K562 (cell line): ENCODE measurements around the gene METTL25B. TPM values are rescaled to one million over a fixed set of nuclear protein-coding genes. Genes with fewer than 3 reads are reported as not detected.

ENCODE experiments used
- ATAC-seq: fragments of 200-7000 bp; cut with Tn5 transposase; 3 replicates; pipeline ENCODE4 v1.9.1; 2020; ENCODE audit warnings: moderate library complexity
- BruUV-seq: library from RNA; stranded (reverse); fragments of 400-500 nt; replicated peaks from 2 replicates; lab custom pipeline; 2021; lab: Mats Ljungman, UMichigan
- CTCF ChIA-PET: fragments of 300-600 bp; formaldehyde crosslinking; extraction: SDS; loops from one replicate; lab custom pipeline; 2021; ENCODE audit warnings: low intra/inter-chr PET ratio; lab: Yijun Ruan, JAX
- POLR2A ChIA-PET: fragments of 300-600, 350-650 bp; sonication (Branson Sonifier 250); formaldehyde crosslinking; extraction: SDS; loops from one replicate; lab custom pipeline; 2021; ENCODE audit warnings: antibody characterized with exemption, inconsistent platforms; lab: Yijun Ruan, JAX
- DNase-seq, 4 experiments: peaks; one replicate each; pipeline versions ENCODE4 v3.0.0 to v3.0.0-alpha.2; 2011 to 2018; ENCODE audit warnings: low spot score in 3 of 4, mixed read lengths in 3 of 4; ENCODE audit errors: extremely low read depth in 1 of 4
- FAIRE-seq: peaks from 2 replicates; lab custom pipeline; 2011; peaks lifted over from hg19 to GRCh38; lab: Jason Lieb, UNC
- H2AFZ ChIP-seq: 2 replicates; pipeline ENCODE4 v1.6.0; 2011; ENCODE audit warnings: low read depth, low read length, control low read depth, inconsistent platforms
- H3K27ac ChIP-seq: fragments of 200-600 bp; 3 replicates; pipeline ENCODE4 v1.8.0; 2011; ENCODE audit warnings: low read depth, mild to moderate bottlenecking, control low read depth, inconsistent platforms, low read length, moderate library complexity, mixed read lengths; ENCODE audit errors: extremely low read depth
- H3K27me3 ChIP-seq, 2 experiments: fragments of 300-600 bp in 1 of 2; 2 replicates in 1 of 2; 3 replicates in 1 of 2; pipeline versions ENCODE4 v1.6.0 to v1.8.0; 2011; ENCODE audit warnings: inconsistent platforms in 2 of 2, low read length in 2 of 2, mild to moderate bottlenecking in 1 of 2, mixed read lengths in 1 of 2, moderate library complexity in 1 of 2; ENCODE audit not compliant: control insufficient read depth in 2 of 2, insufficient read depth in 2 of 2
- H3K36me3 ChIP-seq: fragments of 300-600 bp; 3 replicates; pipeline ENCODE4 v1.8.0; 2011; ENCODE audit warnings: mild to moderate bottlenecking, low read length, inconsistent platforms; ENCODE audit not compliant: control insufficient read depth, insufficient read depth
- H3K4me1 ChIP-seq, 2 experiments: fragments of 200-600 bp in 1 of 2; replicated peaks in 1 of 2; 2 replicates in 1 of 2; 3 replicates in 1 of 2; pipeline versions ENCODE4 v1.5.1 to v1.8.0; 2011; ENCODE audit warnings: inconsistent platforms in 2 of 2, low read length in 2 of 2, mild to moderate bottlenecking in 1 of 2, mixed read lengths in 1 of 2, moderate library complexity in 1 of 2; ENCODE audit not compliant: control insufficient read depth in 2 of 2, insufficient read depth in 2 of 2
- H3K4me2 ChIP-seq: 2 replicates; pipeline ENCODE4 v1.6.1; 2011; ENCODE audit warnings: low read length, control low read depth, inconsistent platforms, mixed read lengths; ENCODE audit not compliant: insufficient read depth
- H3K4me3 ChIP-seq: fragments of 200-600 bp; sonication (generic), shearing (Covaris generic); 2 replicates; pipeline ENCODE4 v1.5.1; 2016; ENCODE audit warnings: control low read depth, inconsistent platforms
- H3K79me2 ChIP-seq: fragments of 200-600 bp; 3 replicates; pipeline ENCODE4 v1.8.0; 2011; ENCODE audit warnings: low read length, inconsistent platforms; ENCODE audit not compliant: control insufficient read depth, insufficient read depth
- H3K9ac ChIP-seq, 2 experiments: 2 replicates each; pipeline versions ENCODE4 v1.6.0 to v1.6.1; 2011; ENCODE audit warnings: low read depth in 2 of 2, low read length in 2 of 2, control low read depth in 1 of 2, inconsistent platforms in 1 of 2, mild to moderate bottlenecking in 1 of 2, mixed read lengths in 1 of 2; ENCODE audit not compliant: insufficient read depth in 1 of 2
- H3K9me1 ChIP-seq: one replicate; pipeline ENCODE4 v1.6.0; 2011; ENCODE audit warnings: inconsistent platforms, mild to moderate bottlenecking, low read length, moderate library complexity; ENCODE audit not compliant: control insufficient read depth, insufficient read depth
- H3K9me3 ChIP-seq: replicated peaks from 2 replicates; pipeline ENCODE4 v1.5.1; 2011; ENCODE audit warnings: low read depth, low read length, inconsistent platforms; ENCODE audit not compliant: control insufficient read depth, insufficient read depth
- H4K20me1 ChIP-seq: replicated peaks from 2 replicates; pipeline ENCODE4 v1.6.1; 2011; ENCODE audit warnings: low read length, inconsistent platforms, mixed read lengths; ENCODE audit not compliant: control insufficient read depth, insufficient read depth
- CBX2 ChIP-seq: fragments of 200-600 bp; sonication (generic); IDR thresholded peaks from one replicate; pipeline ENCODE4 v1.6.1; 2012; ENCODE audit warnings: mild to moderate bottlenecking, low read length, inconsistent platforms; ENCODE audit not compliant: insufficient read depth, poor library complexity, severe bottlenecking
- CTBP1 ChIP-seq: fragments of 450-650 bp; IDR thresholded peaks from 2 replicates; pipeline ENCODE4 v1.6.1; 2016; ENCODE audit warnings: borderline replicate concordance
- ELK3 ChIP-seq: fragments of 450-650 bp; formaldehyde crosslinking; IDR thresholded peaks from 2 replicates; pipeline ENCODE4 v1.4.0; 2020; ENCODE audit warnings: mild to moderate bottlenecking
- MEIS2 ChIP-seq: fragments of 450-650 bp; IDR thresholded peaks from 2 replicates; pipeline ENCODE4 v1.6.1; 2014; ENCODE audit warnings: mild to moderate bottlenecking; ENCODE audit not compliant: partially characterized antibody
- PBX2 ChIP-seq, 2 experiments: IDR thresholded peaks in 1 of 2; conservative IDR thresholded peaks in 1 of 2; 2 replicates each; pipeline ENCODE4 v1.6.1; 2016; ENCODE audit warnings: low read depth in 2 of 2, mild to moderate bottlenecking in 1 of 2, missing compliant biosample characterization in 1 of 2, missing genetic modification characterization in 1 of 2, moderate library complexity in 1 of 2
- POLR2H ChIP-seq: IDR thresholded peaks from 2 replicates; pipeline ENCODE4 v1.6.1; 2016; ENCODE audit warnings: missing genetic modification characterization, low read depth, mild to moderate bottlenecking, control low read depth, missing compliant biosample characterization, moderate library complexity
- STAT5A ChIP-seq: IDR thresholded peaks from 2 replicates; pipeline ENCODE4 v1.6.1; 2012; ENCODE audit warnings: low read length, inconsistent platforms, borderline replicate concordance
- TAF9B ChIP-seq: fragments of 450-650 bp; IDR thresholded peaks from 2 replicates; pipeline ENCODE4 v1.6.1; 2018; ENCODE audit warnings: mild to moderate bottlenecking; ENCODE audit not compliant: partially characterized antibody
- ZFX ChIP-seq: sonication (generic); formaldehyde crosslinking; IDR thresholded peaks from 2 replicates; pipeline ENCODE4 v1.8.0; 2022; ENCODE audit warnings: mild to moderate bottlenecking, missing genetic modification reagents, moderate library complexity
- ZNF311 ChIP-seq: fragments of 250-450 bp; sonication (Bioruptor Pico); IDR thresholded peaks from 2 replicates; pipeline ENCODE4 v1.4.0; 2020; ENCODE audit warnings: mild to moderate bottlenecking, moderate library complexity
- ZNF408 ChIP-seq: fragments of 250-450 bp; sonication (Bioruptor Pico); IDR thresholded peaks from 2 replicates; pipeline ENCODE4 v1.4.0; 2020; ENCODE audit warnings: low read depth, mild to moderate bottlenecking, moderate library complexity
- ZNF518B ChIP-seq: fragments of 250-450 bp; sonication (Bioruptor Pico); IDR thresholded peaks from 2 replicates; pipeline ENCODE4 v1.5.0; 2021; ENCODE audit warnings: mild to moderate bottlenecking, moderate library complexity
- WGBS: fragments of 100-300 bp; shearing (Covaris generic); methylation state at CpG from one replicate; pipeline ENCODE4 v1.1.6; 2016; ENCODE audit warnings: low coverage, mixed read lengths; ENCODE audit not compliant: insufficient coverage; ENCODE audit errors: missing lambda C conversion rate; 5-methylcytosine and 5-hydroxymethylcytosine counted together
- in situ Hi-C: fragments of 300-500 bp; cut with MboI; formaldehyde crosslinking; loops from 4 replicates; pipeline ENCODE4 v1.15.0; 2018; ENCODE audit warnings: inconsistent platforms, mixed read lengths
- intact Hi-C: fragments of 100-400 bp; cut with micrococcal nuclease; formaldehyde crosslinking; loops from 2 replicates; pipeline ENCODE4 v1.14.2; 2022
- polyA plus RNA-seq, 8 experiments: library from polyadenylated mRNA; depleted of rRNA in 4 of 8; stranded (reverse) in 5 of 8; unstranded in 3 of 8; fragments of >200 nt; fragmentation: Nextera tagmentation in 2 of 8; fragmentation: Illumina TruSeq in 1 of 8; extraction: Ambion mirVana in 2 of 8; extraction: Trizol in 1 of 8; gene quantifications; 2 replicates each; pipeline versions ENCODE4 v1.2.1 to v1.2.3, GENCODE V29; 2011 to 2014; ENCODE audit warnings: inconsistent platforms in 1 of 8, missing spikeins in 1 of 8
- total RNA-seq, 7 experiments: library from RNA; depleted of rRNA in 6 of 7; stranded (reverse); fragments of >200 nt in 6 of 7; fragmentation: Illumina TruSeq in 2 of 7; extraction: Trizol in 2 of 7; gene quantifications; 2 replicates each; pipeline versions ENCODE4 v1.2.1 to v1.2.3, GENCODE V29; 2011 to 2021; ENCODE audit warnings: low replicate concordance in 1 of 7

The METTL25B gene
- total and polyA plus RNA-seq, 9 of the 15 experiments (the other 6 are each of a cell fraction or from before 2014, with no cell fraction given) = 7.7 to 48.3 (median 33.1) TPM

GRCh38 chr1:156681196-156681960, 46.9 kb upstream of the METTL25B start:
- DNase-seq (no peak), FAIRE-seq (no peak), ATAC-seq (no peak)
- 17% methylated on average over 8 of the region's 8 CpGs for WGBS
- Histone ChIP-seq H3K36me3 (no peaks in the 10 kb centered on the region), H3K4me1 (peaks cover 9 to 12% of the 10 kb centered on the region in 2 experiments), H3K9ac (0 out of 4 replicates have a peak overlapping the region, but pooled peaks of 1 of the 2 experiments have one; percentile 8), H4K20me1 (no peaks in the 10 kb centered on the region), H3K4me2 (no peak overlapping the region), H3K9me1 (no peaks in the 10 kb centered on the region), H2AFZ (no peak overlapping the region), H3K4me3 (no peak overlapping the region), H3K27ac (no peak overlapping the region), H3K27me3 (peaks cover 6 to 11% of the 10 kb centered on the region in 2 experiments; a peak in 4 of 5 replicates), H3K79me2 (no peaks in the 10 kb centered on the region; the same call in 2 of the 3 replicates), H3K9me3 (no peaks in the 10 kb centered on the region)
- POLR2A ChIA-PET = interaction anchor here (0.6 to 1.3 kb wide), 2 partner anchors 45 to 90 kb away, joined by 3 to 7 read pairs; no protein-coding TSS in a partner anchor
- intact Hi-C loops = no loop called here
- BruUV-seq = no TSS peak
- in situ Hi-C loops = no loop called here
- CTCF ChIA-PET = interaction anchor here (0.6 to 1.0 kb wide), 2 partner anchors 45 to 54 kb away, joined by 3 read pairs; no protein-coding TSS in a partner anchor
- TF ChIP-seq PBX2 (CRISPR knock-in tag; IDR thresholded peaks at IDR 0.05; ENCODE audit: low read depth) (no peak), PBX2 (tag; conservative IDR thresholded peaks at IDR 0.05; ENCODE audit: low read depth) (no peak), MEIS2 (no peak), STAT5A (no peak), ZFX (CRISPR knock-in tag) (no peak), TAF9B (no peak), CBX2 (no peak), ELK3 (CRISPR knock-in tag) (no peak), ZNF518B (CRISPR knock-in tag) (no peak), CTBP1 (no peak), POLR2H (no peak), ZNF311 (CRISPR knock-in tag) (no peak), ZNF408 (no peak)
